ENCODE measurements around the gene TET3. TPM values are rescaled to one million over a fixed set of nuclear protein-coding genes. Genes with fewer than 3 reads are reported as not detected.

Gene TET3
- total and polyA plus RNA-seq, 9 of the 15 experiments (the other 6 are each of a cell fraction or from before 2014, with no cell fraction given), result 0.35 to 16.3 (median 5.5) TPM

DNA sequence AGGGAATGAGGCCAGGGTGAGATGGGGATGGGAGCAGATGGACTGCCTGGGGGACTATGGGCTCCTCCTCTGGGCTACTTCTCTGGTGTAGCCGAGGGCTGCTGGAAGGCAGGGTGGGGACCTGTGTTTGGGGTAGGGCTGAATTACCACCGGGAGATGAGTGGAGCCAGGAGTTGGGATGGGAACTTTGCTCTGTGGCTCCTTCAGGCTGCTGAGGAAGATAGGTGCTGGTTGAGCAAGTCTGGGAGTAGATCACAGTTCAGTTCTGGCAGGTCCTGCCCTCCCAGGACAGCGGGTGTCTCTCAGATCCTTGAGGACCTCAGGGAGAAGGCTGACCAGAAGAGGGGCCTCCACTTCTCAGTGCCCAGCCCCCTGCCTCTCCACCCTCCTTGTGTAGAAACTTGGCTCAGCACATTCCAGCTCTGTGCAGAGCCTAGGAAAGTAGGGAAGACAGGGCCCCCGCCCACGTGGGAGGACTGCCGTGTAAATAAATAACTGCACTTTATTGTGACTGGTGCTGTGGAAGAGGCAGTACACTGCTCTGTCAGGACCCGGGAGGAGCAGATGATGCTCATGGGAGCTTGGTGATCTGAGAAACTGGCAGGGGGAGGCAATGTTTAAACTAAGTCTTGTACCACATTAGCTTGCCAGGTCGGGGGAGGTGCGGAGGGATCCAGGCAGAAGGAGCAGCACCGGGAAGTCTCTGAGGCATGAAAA, 15.3 kb downstream of the TET3 start:
- H3K9ac ChIP-seq (ENCODE audit: insufficient read depth in 1 of 2, low read depth in 2 of 2, low read length in 2 of 2), result peak overlapping the region in 1 of 2 experiments; percentile 32; a peak in 1 of 4 replicates
- in situ Hi-C loops (cut with MboI), result no loop called here

More for the DNA sequence above, 15.3 kb downstream of the TET3 start:
- no TSS peak for BruUV-seq (replicated peaks)
- Histone ChIP-seq H3K79me2 (ENCODE audit: control insufficient read depth, insufficient read depth, low read length) (peaks cover 92% of the 10 kb centered on the region), H3K27ac (ENCODE audit: extremely low read depth, low read depth, low read length) (no peak overlapping the region), H3K4me2 (ENCODE audit: insufficient read depth, low read length) (no peak overlapping the region; the same call in 1 of the 2 replicates), H2AFZ (ENCODE audit: low read depth, low read length) (no peak overlapping the region), H3K4me3 (no peak overlapping the region), H3K36me3 (ENCODE audit: control insufficient read depth, insufficient read depth, low read length) (no peaks in the 10 kb centered on the region; the same call in 2 of the 3 replicates), H3K4me1 (replicated peaks in 1 of 2; ENCODE audit: control insufficient read depth in 2 of 2, insufficient read depth in 2 of 2, low read length in 2 of 2) (peaks cover 36 to 48% of the 10 kb centered on the region in 2 experiments), H3K9me1 (ENCODE audit: control insufficient read depth, insufficient read depth, low read length) (no peaks in the 10 kb centered on the region), H3K27me3 (ENCODE audit: control insufficient read depth in 2 of 2, insufficient read depth in 2 of 2, low read length in 2 of 2) (no peaks in the 10 kb centered on the region), H4K20me1 (replicated peaks; ENCODE audit: control insufficient read depth, insufficient read depth, low read length) (peaks cover 10% of the 10 kb centered on the region; the same call in 1 of the 2 replicates), H3K9me3 (replicated peaks; ENCODE audit: control insufficient read depth, insufficient read depth, low read depth, low read length) (no peaks in the 10 kb centered on the region)
- DNase-seq (ENCODE audit: extremely low read depth in 1 of 4, low spot score in 3 of 4) (no peak), ATAC-seq (no peak), FAIRE-seq (peak; percentile 61)
- 39% methylated on average over 10 of the region's 10 CpGs for WGBS (ENCODE audit: insufficient coverage, low coverage, missing lambda C conversion rate)
- intact Hi-C loops (cut with micrococcal nuclease), result loop anchor here (2.0 to 10.0 kb wide), 4 partner anchors 37 to 325 kb away; no protein-coding TSS in a partner anchor
- TF ChIP-seq RFX1 (IDR thresholded peaks at IDR 0.05) (no peak), EGR1 (conservative IDR thresholded peaks at IDR 0.05) (peak; percentile 56), GTF2F1 (IDR thresholded peaks at IDR 0.05; ENCODE audit: low read depth, low read length) (no peak)
- TF ChIP-seq, protein P1, sequence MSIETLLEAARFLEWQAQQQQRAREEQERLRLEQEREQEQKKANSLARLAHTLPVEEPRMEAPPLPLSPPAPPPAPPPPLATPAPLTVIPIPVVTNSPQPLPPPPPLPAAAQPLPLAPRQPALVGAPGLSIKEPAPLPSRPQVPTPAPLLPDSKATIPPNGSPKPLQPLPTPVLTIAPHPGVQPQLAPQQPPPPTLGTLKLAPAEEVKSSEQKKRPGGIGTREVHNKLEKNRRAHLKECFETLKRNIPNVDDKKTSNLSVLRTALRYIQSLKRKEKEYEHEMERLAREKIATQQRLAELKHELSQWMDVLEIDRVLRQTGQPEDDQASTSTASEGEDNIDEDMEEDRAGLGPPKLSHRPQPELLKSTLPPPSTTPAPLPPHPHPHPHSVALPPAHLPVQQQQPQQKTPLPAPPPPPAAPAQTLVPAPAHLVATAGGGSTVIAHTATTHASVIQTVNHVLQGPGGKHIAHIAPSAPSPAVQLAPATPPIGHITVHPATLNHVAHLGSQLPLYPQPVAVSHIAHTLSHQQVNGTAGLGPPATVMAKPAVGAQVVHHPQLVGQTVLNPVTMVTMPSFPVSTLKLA (conservative IDR thresholded peaks at IDR 0.05), result peak in 1 of 2 experiments; percentile 71; a peak in 3 of 4 replicates
- POLR2A ChIA-PET, result interaction anchor here (0.6 to 2.2 kb wide), 5 partner anchors 11 to 403 kb away, joined by 3 to 13 read pairs (median 4); no protein-coding TSS in a partner anchor
- CTCF ChIA-PET (ENCODE audit: low intra/inter-chr PET ratio), result no interaction called here

Data from K562 (cell line).